ENCODE data around the gene DLK1. TPM values are rescaled to one million over a fixed set of nuclear protein-coding genes. Genes with fewer than 3 reads are reported as not detected.

DLK1 gene
- polyA plus RNA-seq, 1 experiment, result 0.12 TPM

DNA sequence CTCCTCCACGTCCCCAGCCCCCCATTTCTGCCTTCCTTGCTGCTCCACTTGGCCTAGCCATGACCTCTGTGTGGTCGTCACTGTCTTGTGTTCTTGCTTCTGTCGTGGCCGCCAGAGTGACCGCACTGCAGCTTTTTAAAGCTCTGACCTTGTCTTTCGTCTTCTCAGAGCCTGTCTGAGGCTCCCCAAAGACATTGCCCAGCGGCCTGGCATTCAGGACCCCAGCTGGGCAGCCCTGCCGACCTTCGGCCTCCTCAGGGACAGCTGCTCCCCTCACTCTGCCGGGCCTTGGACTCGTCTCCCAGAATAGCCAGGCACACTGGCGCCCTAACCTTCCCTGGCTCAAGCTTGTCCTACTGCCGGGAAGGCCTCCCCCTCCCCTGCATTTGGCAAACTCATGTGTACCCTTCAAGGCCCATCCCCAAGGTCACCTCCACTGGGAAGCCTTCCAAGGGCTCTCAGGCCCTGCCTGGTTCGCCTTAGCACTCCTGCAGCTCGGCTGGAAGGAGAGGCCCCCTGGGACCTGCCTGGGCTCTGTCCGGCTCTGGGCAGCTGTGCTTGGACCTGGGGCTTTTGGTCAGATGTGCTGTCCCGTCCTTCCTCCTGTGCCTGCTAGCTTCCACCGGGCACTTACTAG is 15.7 kb upstream of the DLK1 start:
- no peak overlapping the region for H3K27ac ChIP-seq (ENCODE audit: low read depth, low read length)
- no peak overlapping the region for H3K4me3 ChIP-seq (ENCODE audit: low read depth, low read length)
- ChIA-PET CTCF (interaction anchor here (0.8 to 2.8 kb wide), 5 partner anchors 11 to 524 kb away, joined by 3 to 21 read pairs (median 3); no protein-coding TSS in a partner anchor), POLR2A (interaction anchor here (1.7 kb wide), 1 partner anchor 115 kb away, joined by 7 read pairs; the partner anchor contains the start of gene MEG3)
- peaks cover 5% of the 10 kb centered on the region; the same call in 1 of the 2 replicates for H3K9me3 ChIP-seq (ENCODE audit: control insufficient read depth, insufficient read depth, low read length)
- DNase-seq (ENCODE audit: low read depth, low spot score), result no peak
- TF ChIP-seq, protein P1, sequence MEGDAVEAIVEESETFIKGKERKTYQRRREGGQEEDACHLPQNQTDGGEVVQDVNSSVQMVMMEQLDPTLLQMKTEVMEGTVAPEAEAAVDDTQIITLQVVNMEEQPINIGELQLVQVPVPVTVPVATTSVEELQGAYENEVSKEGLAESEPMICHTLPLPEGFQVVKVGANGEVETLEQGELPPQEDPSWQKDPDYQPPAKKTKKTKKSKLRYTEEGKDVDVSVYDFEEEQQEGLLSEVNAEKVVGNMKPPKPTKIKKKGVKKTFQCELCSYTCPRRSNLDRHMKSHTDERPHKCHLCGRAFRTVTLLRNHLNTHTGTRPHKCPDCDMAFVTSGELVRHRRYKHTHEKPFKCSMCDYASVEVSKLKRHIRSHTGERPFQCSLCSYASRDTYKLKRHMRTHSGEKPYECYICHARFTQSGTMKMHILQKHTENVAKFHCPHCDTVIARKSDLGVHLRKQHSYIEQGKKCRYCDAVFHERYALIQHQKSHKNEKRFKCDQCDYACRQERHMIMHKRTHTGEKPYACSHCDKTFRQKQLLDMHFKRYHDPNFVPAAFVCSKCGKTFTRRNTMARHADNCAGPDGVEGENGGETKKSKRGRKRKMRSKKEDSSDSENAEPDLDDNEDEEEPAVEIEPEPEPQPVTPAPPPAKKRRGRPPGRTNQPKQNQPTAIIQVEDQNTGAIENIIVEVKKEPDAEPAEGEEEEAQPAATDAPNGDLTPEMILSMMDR (IDR thresholded peaks at IDR 0.05; ENCODE audit: low read depth, low read length), result no peak
- H3K27me3 ChIP-seq (ENCODE audit: control insufficient read depth, insufficient read depth, low read length), result peaks cover 24% of the 10 kb centered on the region

DNA sequence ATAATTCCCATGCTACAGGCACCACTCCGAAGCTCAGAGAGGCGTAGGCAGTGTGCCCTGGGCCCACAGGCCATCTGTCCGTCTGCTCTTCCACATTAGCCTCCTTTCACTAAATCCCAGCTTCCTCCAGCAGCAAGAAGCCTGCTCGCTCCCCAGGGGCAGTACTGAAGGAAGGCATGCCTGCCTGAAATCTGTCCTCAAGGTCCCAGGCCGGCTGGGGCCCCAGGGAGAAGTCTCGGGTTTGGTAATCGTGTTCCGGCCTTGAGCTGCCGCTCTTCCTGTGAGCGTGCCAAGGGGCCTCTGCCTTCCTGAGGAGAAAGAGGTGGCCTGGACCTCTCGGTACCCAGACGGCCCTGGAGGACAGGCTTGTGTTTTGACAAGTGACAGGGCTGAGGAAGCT is 15.2 kb upstream of the DLK1 start:
- ChIA-PET CTCF (interaction anchor here (2.8 kb wide), 1 partner anchor 10 kb away, joined by 21 read pairs; no protein-coding TSS in a partner anchor), POLR2A (interaction anchor here (1.7 kb wide), 1 partner anchor 115 kb away, joined by 7 read pairs; the partner anchor contains the start of gene MEG3)
- TF ChIP-seq, protein P1 (IDR thresholded peaks at IDR 0.05; ENCODE audit: low read depth, low read length), result no peak
- Histone ChIP-seq H3K9me3 (ENCODE audit: control insufficient read depth, insufficient read depth, low read length) (peaks cover 5% of the 10 kb centered on the region; the same call in 1 of the 2 replicates), H3K27ac (ENCODE audit: low read depth, low read length) (no peak overlapping the region), H3K27me3 (ENCODE audit: control insufficient read depth, insufficient read depth, low read length) (peaks cover 21% of the 10 kb centered on the region), H3K4me3 (ENCODE audit: low read depth, low read length) (no peak overlapping the region)
- no peak for DNase-seq (ENCODE audit: low read depth, low spot score)

DNA sequence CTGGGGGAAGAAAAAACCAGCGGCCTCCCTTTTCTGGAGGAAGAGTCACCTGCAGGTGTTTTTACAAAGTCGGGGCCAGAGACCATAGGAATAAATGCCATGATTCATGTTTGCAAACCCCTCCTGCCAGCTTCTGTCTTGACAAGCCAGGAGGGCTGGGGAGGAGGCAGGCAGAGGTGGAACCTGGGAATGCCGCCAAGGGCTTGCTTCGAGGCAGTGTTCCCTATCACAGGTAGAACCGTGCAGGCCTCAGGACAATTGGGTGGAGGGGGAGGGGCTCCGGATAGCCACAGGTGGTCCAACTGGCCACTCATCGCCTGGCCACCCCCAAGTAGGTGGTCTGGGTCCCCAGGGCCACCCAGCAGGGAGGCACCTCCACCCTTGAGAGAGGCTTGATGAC is 14.2 kb upstream of the DLK1 start:
- no peak overlapping the region for H3K4me3 ChIP-seq (ENCODE audit: low read depth, low read length)
- H3K9me3 ChIP-seq (ENCODE audit: control insufficient read depth, insufficient read depth, low read length), result peaks cover 5% of the 10 kb centered on the region; the same call in 1 of the 2 replicates
- TF ChIP-seq, protein P1 (IDR thresholded peaks at IDR 0.05; ENCODE audit: low read depth, low read length), result no peak
- CTCF ChIA-PET, result no interaction called here
- H3K27ac ChIP-seq (ENCODE audit: low read depth, low read length), result no peak overlapping the region
- POLR2A ChIA-PET, result no interaction called here
- H3K27me3 ChIP-seq (ENCODE audit: control insufficient read depth, insufficient read depth, low read length), result peaks cover 21% of the 10 kb centered on the region
- no peak for DNase-seq (ENCODE audit: low read depth, low spot score)

DNA sequence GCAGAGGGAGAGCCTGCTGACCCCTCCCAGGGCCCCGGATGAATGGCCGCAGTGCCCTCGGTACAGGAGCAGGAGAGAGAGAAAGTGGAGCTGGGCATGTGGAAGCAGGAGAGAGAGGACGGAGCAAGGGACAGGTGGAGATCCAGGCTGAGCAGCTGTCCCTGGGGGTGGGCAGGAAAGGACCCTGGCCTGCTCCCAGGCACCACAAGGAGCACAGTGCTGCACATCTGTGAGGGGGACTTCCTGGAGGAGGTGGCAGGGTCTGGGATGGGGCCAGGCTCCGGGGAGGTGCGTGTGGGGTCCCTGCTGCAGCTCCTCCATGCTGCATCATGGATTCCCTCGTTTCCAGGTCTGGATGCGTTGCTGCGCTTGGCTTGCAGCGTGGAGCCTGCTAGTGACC is 13.0 kb upstream of the DLK1 start:
- POLR2A ChIA-PET, result no interaction called here
- CTCF ChIA-PET, result no interaction called here

More for the DNA sequence above, 13.0 kb upstream of the DLK1 start:
- H3K9me3 ChIP-seq (ENCODE audit: control insufficient read depth, insufficient read depth, low read length), result no peaks in the 10 kb centered on the region; the same call in 1 of the 2 replicates
- H3K27ac ChIP-seq (ENCODE audit: low read depth, low read length), result no peak overlapping the region
- no peak for DNase-seq (ENCODE audit: low read depth, low spot score)
- H3K27me3 ChIP-seq (ENCODE audit: control insufficient read depth, insufficient read depth, low read length), result peaks cover 19% of the 10 kb centered on the region
- TF ChIP-seq, protein P1 (IDR thresholded peaks at IDR 0.05; ENCODE audit: low read depth, low read length), result no peak
- no peak overlapping the region for H3K4me3 ChIP-seq (ENCODE audit: low read depth, low read length)
